DMS53 (cell line): Measurements from ENCODE around the gene SENP2.
A peak's percentile ranks its signal among the peaks of the same experiment; 100 is the strongest.
"Not testable (repeated sequence)": the region's sequence is repeated elsewhere in the genome, so short reads cannot be mapped to it uniquely, and the experiment has no call there.

Experiments
- DNase-seq: peaks from one replicate; lab custom pipeline; 2025; lab: John Stamatoyannopoulos, UW

The SENP2 gene

DNA sequence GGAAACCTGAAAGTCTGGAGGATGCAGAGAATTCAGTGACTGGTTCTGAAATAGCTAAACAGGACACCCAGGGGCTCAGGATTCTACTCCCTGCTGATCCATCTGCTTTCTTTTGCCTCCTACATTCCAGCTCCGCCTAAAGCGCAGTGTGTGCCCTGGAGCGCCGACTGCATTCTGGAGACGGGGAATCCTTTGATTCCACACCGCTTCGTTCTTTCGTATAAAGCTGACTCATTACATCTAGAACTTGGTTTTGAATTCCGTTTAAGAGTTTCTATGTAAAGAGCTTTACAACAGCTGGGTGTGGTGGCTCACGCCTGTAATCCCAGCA lies 61.8 kb downstream of the SENP2 start:
- no peak for DNase-seq

DNA sequence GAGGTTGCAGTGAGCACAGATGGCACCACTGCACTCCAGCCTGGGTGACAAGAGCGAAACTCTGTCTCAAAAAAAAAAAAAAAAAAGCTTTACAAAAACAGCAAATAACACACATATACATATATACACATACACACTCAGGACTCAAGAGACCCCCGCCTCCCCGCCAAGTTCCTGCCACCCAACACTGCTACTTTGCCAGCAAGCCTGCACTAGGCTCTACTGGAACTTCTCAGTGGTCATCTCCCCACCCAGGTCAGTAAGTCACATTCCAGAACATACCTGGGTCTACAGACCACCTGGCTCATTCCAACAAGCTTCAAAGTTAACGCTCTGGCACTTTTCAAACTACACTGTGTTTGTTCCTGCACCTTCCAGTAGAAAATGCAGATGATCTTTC lies 62.3 kb downstream of the SENP2 start:
- DNase-seq: no peak

DNA sequence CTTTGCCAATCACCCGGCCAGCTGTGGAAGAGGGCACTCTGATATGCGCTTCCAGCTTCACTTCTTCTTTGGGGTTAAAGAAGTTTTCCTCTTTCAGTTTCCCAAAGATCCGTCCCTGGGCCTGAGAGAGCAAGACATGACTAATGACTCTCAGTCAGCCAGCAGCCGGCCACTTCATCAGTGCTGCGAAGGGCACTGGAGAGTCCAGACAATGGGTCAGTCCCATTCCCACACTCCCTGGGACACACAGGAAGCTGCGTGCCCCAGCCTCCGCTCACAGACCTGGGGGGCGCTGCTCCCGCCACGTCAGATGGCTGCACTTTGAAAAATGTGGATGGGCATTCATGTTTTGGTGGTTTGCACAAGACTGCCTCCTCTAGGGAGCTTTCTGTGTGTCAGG lies 63.3 kb downstream of the SENP2 start:
- no peak for DNase-seq

DNA sequence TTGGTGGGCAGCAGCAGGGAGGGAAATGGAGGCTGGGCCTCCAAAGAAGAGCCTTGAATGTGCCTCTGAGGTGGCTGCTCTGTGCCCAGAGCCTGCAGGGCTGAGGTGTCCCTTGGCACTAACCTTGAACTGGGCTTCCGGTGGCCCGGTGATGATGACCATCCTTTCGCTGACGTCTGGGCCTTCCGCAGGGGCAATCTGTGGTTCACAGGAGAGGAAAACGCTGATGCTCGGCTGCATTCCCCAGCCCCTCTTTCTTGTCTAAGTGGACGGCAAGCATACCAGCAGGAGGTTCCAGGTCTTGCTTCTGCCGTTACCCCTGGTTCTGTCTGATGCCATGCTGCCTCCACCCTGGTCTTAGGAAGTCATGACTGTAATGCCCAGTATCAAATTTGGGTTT lies 65.9 kb downstream of the SENP2 start:
- DNase-seq: no peak

DNA sequence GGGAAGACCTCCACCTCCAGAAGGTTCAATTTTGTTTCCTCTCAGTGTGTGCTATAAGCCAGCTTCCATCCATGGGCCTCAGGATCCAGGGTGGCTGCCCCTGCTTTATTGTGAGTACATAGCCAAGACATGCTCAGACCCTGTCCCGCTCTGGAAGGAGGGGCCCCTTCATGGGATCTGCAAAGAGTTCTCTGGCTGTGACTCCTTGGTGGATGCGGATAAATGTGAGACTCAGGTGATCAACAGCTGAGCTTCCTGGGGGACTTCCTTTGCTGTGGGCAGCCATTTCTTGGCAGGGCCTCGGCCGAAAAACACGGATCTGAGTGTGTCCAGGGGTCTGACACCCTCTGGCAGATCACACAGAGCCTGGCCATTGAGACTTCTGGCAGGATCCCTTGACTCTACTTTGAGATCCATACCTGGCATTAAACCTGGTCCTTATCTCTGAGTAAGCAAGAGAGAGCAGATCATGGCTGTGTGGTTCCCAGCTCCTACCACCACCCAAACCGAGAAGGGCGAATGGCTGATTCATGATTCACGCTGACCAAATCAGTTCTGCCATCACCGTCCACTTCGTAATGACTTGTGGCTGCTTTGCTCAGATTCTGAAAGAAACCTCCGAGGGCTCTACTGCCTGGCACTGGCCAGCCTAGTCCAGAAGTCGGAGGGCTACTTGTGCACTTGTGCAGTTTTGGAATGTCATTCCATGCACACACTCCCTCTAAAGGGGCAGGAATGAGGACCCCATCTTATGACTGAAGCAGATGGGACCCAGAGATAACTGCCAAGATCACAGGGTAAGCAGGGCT lies 68.1 kb downstream of the SENP2 start:
- no peak for DNase-seq

DNA sequence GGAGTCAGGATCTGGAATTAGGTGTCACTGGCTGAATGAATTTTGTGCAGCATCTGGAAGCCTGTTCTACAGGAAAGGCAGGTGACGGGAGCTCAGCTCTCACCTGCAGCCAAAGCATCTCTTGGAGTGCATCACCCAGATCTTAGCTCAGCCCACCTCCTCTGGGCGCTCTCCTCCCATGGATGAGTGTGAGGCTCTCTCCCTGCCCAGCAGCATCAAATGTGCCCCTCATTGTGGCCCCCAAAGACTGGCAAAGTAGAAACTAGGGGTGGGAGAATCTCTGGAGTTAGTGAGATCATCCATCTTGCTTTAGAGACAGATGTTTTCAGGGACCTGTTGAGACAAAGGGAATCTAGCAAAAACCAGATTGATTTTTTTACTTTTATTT lies 68.7 kb downstream of the SENP2 start:
- no peak for DNase-seq

DNA sequence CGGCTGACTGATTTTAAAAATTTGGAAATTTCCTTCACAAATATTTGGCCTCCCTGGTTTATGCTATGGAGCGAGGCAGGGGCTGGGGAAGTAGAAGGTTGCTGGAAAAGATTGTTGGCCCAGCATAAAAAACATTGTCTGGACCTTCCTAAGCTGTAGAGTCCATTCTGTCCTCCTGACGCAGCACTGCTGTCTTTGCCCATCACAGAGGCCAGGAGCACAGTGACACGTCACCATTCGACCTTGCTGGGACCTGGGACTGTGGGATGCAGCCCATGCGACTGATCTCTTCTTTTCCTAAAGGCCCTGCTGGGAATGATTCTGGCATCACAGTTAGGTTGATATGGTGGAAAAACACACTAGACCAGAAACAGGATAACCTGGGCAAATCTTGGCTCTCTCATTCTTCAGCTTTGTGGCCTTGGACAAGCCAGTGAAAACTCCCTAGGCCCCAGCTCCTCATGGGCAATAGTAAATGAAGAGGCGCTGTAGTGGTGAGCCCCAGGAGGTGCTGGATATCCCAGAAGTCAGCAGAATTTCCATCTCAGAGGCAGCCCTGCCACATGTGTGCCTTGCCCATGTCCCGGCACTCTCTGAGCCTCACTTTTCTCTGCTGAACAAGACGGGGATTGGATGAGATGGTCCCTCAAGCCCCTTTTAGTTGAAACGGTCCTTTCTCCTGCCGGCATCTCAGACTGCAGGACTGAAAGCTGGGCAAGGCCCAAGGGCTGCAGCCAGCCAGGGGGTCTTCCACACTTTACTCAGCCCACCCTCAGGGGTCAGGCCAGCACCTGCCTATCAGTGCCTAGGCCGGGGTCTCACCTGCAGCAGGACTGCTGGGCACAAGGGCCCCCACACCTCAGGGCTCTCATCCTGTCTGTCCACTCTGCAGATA lies 69.6 kb downstream of the SENP2 start:
- no peak for DNase-seq

DNA sequence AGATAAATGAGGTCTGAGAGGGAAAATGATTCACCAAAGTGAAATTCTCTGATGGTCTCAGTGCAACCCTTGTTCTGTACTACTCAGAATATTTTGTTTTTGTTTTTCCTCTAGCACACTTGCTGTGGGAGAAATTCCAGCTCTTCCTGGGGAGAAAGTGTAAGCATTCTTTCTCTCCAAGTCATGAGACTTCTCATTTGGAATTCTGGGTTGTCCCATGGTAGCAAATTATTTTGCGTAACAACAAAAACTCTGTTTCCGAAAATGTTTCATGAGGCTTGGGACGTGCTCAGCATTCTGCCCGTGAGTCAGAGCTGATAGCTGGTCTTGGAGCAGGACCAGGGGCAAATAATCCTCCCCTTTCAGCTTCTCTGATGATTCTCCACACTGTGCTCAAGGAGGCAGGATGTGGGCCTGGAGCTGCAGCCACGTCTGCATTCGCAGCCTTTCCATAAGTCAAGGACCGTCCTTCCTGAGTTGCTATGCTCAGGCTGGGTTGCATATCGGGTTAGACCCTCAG lies 70.3 kb downstream of the SENP2 start:
- DNase-seq: no peak

DNA sequence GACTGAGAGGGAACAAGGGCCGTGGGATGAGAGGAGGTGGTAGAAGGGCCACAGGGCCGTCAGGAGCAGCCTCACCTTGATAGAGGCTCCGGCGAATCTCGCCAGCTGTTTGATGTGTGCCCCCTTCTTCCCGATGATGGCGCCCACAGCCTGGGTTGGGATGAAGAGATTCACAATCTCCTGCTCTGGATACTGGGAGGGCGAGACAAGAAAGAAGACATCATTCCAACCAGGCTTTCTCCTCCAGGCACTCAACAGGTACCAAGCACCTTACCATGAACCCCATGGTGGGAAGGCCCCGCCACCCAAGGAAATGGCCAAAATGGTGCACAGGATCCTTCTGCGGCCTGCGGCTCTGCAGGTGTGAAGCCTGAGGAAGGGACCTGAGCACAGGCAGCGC lies 71.1 kb downstream of the SENP2 start:
- no peak for DNase-seq

DNA sequence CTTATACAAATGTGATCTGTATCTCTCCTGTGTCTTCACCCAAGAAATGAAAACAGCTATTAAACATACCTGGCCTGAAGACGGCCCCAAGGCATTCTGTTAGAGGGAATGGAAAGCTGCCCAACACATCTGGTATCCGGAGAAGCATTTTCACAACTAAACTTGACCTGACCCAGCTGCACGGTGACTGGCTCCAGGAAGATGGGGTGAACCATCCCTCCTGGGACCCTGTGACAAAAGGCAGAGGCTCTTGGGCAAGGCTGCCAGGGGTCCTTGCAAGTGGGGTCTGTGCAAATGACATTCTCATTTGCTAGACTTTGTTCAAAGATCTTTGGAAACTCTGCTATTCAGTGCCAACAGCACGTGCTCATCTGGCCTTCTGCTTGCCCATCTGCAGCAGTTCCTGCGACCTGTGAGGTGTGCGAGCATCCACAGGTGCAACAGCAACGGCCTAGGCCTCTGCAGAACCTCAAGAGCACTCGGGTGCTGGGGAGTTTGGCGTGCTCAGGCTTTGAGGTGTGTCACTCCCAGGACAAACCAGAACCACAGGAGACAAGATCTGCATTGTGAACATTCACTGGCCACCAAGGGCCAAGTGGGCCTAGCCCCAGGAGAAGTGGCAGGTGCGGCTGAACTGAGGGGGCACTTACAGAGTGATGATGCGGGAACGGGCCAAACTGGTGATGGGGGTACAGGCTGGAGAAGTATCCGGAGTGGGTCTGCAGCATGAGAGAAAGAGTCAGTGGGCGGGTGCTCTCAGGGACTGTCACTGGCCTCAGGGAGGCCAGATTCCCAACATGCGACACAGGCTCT lies 71.8 kb downstream of the SENP2 start:
- DNase-seq: no peak

DNA sequence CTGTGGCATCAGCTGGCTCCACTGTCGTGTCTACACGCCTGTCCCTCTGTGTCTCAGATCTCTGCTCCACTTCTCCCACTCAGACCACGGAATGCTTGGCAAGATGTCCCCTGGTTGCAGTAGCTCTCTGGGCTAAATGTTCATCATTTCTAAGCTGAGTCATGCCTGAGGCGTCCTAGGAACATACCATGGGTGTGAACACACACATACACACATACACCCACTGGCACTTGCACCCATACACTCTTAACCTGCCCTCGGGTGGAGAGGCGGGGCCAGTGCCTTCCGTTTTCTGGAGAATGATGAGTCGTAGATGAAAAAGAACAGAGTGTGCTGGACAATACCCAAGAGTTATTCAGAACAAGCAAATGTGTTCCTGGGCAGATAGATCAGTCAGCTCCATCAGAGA lies 72.4 kb downstream of the SENP2 start:
- no peak for DNase-seq

DNA sequence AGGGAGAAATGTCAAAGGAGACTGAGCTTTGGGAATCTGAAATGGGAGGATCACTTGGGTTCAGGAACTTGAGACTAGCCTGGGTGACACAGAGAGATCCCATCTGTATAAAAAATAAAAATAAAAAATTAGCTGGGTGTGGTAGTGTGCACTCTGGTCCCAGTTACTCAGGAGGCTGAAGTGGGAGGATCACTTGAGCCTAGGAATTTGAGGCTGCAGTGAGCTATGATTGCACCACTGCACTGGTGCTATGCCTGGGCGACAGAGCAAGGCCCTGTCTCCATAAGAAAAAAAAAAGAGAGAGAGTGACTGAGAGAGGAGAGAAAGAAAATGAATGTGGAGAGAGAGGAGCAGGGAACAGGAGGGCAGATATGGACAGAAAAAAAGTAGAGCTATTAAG lies 72.8 kb downstream of the SENP2 start:
- no peak for DNase-seq

DNA sequence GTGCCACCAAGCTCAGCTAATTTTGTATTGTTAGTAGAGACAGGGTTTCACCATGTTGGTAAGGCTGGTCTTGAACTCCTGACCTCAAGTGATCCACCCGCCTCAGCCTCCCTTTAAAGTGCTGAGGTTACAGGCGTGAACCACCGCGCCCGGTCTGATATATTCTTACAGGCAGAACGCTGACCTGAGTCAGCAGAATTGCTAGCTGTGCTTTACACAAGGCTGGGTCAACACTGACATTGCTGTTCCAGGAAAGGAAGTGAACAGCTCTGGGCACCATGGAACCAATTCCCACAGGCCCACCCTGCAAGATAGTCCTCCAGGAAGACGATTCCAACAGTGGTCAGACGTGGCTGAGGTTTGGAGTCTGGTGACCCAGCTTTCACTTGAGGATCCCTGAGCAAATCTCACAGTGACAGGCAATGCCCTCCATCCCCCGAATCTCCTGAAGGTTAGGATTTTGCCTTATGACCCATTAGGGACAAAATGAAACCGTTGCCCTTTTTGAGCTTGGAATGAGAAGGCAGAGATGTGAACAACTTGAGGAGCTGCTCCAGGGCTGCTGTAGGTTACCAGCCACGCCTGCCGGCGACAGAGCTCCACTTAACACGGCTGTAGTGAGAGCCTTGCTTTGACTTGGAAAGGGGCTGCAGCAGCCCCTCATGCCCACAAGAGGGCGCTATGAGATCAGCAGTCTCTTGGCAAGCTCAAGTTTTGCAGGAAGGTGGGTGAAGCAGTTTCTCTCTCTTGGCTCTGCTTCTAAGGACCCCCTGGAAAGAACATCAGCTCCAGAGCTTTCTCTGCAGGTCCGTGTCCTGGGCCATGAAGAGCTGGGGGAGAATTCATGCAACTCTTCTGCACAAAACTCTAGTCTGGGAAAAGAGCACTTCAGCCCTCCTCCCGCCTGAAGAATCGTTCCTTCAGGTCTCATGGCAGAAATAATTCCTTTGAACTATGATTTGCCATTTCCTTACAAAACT lies 74.1 kb downstream of the SENP2 start:
- peak; percentile 81 for DNase-seq

DNA sequence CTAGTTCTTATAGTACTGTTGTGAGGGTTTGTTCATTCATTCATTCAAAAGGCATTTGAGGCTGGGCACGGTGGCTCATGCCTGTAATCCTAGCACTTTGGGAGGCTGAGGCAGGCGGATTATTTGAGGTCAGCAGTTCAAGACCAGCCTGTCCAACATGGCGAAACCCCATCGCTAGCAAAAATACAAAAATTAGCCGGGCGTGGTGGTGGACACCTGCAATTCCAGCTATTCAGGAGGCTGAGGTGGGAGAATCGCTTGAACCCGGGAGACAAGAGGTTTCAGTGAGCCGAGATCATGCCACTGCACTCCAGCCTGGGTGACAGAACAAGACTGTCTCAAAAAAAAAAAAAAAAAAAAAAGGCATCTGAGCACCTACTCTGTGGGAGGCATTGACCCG lies 75.2 kb downstream of the SENP2 start:
- DNase-seq: not testable (repeated sequence)

DNA sequence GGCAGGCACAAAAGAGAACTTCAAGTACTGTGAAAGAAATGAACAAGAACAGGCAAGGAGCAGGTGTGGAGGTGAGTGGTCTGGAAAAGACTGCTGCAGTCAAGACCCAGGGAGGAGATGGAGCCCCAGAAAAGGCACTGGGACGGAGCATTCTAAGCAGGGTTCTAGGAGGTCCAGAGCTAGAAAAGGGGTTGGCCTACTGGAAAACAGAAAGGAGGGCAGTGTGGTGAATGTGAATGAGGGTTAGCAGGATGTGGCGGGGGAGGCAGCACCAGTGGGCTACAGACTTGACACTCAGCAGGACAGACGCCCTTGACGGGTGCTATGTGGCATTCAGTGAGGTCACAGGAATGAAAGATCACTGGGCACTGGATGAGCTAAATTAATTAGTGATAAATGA lies 75.7 kb downstream of the SENP2 start:
- no peak for DNase-seq

DNA sequence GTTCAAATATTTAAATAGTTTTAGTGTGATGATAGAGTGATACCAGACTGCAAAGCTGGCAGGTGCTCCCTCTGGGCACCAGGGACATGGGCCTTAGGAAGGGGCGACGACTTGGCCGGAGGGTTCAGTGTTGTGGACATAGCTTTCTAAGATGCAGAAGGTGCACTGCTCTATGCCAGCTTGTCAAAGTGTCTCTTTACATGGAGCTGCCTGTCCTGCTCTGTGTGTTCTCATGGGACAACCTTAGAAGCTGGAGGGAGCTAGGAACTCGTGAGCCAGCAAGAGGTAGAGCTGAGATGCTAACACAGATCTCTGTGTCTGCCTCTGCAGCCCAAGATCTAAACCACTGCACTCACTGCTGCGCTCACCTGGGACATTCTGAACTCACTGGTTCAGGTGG lies 77.8 kb downstream of the SENP2 start:
- no peak for DNase-seq

DNA sequence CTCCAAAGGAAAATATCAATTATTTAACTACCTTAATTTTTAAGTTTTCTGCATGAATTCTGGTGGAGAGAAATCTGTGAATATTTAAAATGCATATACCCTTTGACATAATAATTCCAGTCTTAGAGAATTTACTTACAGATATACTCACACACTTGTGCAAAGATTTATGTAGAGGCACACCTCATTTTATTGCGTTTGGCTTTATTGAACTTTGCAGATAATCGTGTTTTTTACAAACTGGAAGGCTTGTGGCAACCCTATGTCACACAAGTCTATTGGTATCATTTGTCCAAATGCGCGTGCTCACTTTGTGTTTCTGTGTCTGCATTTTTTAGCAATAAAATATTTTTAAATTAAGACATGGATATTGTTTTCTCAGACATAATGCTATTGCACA lies 81.5 kb downstream of the SENP2 start:
- DNase-seq: no peak

DNA sequence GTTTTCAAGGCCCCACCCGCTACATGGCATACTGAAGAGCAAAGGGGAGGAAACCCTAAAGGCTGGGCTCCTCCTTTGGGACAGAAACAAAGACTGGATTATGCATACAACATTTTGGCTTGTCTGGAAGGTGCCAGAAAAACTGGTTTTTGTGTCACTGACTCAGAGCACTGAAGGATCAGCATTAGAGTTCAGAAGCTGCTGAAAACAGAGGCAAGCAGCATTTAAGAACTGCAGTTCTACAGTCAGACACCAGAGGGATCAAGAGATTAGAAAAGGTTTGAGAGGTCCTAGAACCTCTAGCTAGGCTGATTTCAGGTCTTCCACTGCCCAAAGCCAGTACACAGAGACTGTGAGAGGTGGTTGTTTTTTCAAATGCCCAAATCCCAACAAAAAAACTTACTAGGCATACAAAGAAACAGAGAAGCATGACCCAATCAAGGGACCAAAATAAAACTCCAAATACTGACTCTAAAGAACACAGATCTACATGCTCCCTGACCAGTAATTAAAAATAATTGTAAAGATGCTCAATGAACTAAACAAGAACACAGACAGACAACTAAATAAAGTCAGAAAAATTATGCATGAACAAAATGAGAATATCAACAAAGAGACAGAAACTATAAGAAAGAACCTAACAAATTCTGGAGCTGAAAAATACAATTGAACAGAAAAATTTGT lies 91.2 kb downstream of the SENP2 start:
- DNase-seq: peak; percentile 73

DNA sequence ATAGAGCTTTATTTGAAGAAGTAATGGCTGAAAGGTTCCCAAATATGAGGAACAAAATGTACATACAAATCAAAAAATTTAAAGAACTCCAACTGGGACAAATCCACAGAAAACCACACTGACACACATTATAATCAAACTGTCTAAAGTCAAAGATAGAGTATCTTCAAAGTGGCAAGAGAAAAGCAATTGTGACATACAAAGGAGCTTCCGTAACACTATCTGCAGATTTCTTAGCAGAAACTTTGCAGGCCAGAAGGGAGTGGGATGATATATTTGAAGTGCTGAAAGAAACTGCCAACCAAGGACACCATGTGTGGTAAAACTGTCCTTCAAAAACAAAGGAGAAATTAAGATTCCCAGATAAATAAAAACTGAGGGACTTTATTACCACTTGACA lies 91.9 kb downstream of the SENP2 start:
- DNase-seq: no peak

DNA sequence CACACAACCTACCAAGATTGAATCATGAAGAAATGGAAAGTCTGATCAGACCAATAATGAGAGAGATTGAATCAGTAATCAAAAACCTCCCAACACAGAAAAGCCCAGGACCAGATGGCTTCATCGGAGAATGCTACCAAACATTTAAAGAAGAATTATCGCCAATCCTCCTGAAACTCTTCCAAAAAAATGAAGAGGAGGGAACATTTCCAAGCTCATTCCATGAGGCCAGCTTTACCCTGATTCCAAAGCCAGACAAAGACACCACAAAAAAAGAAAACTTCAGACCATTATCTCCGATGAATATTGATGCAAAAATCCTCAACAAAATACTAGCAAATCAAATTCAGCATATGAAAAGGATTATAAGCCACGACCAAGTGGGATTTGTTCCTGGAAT lies 94.1 kb downstream of the SENP2 start:
- DNase-seq: no peak
